Smooth muscle cell (in vitro differentiated cells): Measurements from ENCODE around the gene TFDP2. TPM values are rescaled to one million over a fixed set of nuclear protein-coding genes. Genes with fewer than 3 reads are reported as not detected.

Experiments
- DNase-seq: peaks from one replicate; lab custom pipeline; 2025; ENCODE audit not compliant: unreplicated experiment; lab: John Stamatoyannopoulos, UW
- H2AFZ ChIP-seq: fragments of 200-600 bp; sonication (generic); 2 replicates; pipeline ENCODE4 v1.6.0; 2016; ENCODE audit warnings: antibody characterized with exemption, low read depth, mild to moderate bottlenecking
- H3F3A ChIP-seq: fragments of 200-600 bp; sonication (generic); 2 replicates; pipeline ENCODE4 v1.6.0; 2017; ENCODE audit warnings: antibody characterized with exemption, low read depth
- H3K27ac ChIP-seq: fragments of 200-600 bp; sonication (generic); 2 replicates; pipeline ENCODE4 v1.5.1; 2016; ENCODE audit warnings: low read depth, mild to moderate bottlenecking
- H3K27me3 ChIP-seq: fragments of 200-600 bp; sonication (generic); 2 replicates; pipeline ENCODE4 v1.6.1; 2016; ENCODE audit warnings: low read depth, mild to moderate bottlenecking
- H3K36me3 ChIP-seq: fragments of 200-600 bp; sonication (generic); 2 replicates; pipeline ENCODE4 v1.5.1; 2016; ENCODE audit warnings: low read depth
- H3K4me1 ChIP-seq: fragments of 200-600 bp; sonication (generic); 2 replicates; pipeline ENCODE4 v1.5.1; 2016; ENCODE audit warnings: low read depth
- H3K4me2 ChIP-seq: fragments of 200-600 bp; sonication (generic); 2 replicates; pipeline ENCODE4 v1.6.0; 2016; ENCODE audit warnings: mild to moderate bottlenecking
- H3K4me3 ChIP-seq: fragments of 200-600 bp; sonication (generic); 2 replicates; pipeline ENCODE4 v1.5.1; 2016; ENCODE audit warnings: mild to moderate bottlenecking
- H3K79me2 ChIP-seq: fragments of 200-600 bp; sonication (generic); 2 replicates; pipeline ENCODE4 v1.6.0; 2016; ENCODE audit warnings: low read depth, mild to moderate bottlenecking
- H3K9ac ChIP-seq: fragments of 200-600 bp; sonication (generic); 2 replicates; pipeline ENCODE4 v1.6.0; 2016; ENCODE audit warnings: low read depth
- H3K9me3 ChIP-seq: fragments of 200-600 bp; sonication (generic); replicated peaks from 2 replicates; pipeline ENCODE4 v1.5.1; 2016; ENCODE audit warnings: low read depth
- H4K20me1 ChIP-seq: fragments of 200-600 bp; sonication (generic); 2 replicates; pipeline ENCODE4 v1.6.0; 2016; ENCODE audit warnings: low read depth
- WGBS: methylation state at CpG from one replicate; pipeline ENCODE4 v1.1.7; 2016; ENCODE audit warnings: low lambda C conversion rate; 5-methylcytosine and 5-hydroxymethylcytosine counted together
- polyA plus RNA-seq: library from polyadenylated mRNA; unstranded; fragments of >200 nt; fragmentation: Nextera tagmentation; extraction: Ambion mirVana; gene quantifications from 2 replicates; pipeline ENCODE4 v1.2.1, GENCODE V29; 2016
- total RNA-seq: library from RNA; depleted of rRNA; stranded (reverse); fragments of >200 nt; gene quantifications from 2 replicates; pipeline ENCODE4 v1.2.3, GENCODE V29; 2014
- TF ChIP-seq, protein P1 (sequence below): fragments of 200-600 bp; sonication (generic); IDR thresholded peaks from 2 replicates; pipeline ENCODE4 v1.5.1; 2017; ENCODE audit warnings: borderline replicate concordance, mild to moderate bottlenecking, antibody characterized with exemption; ENCODE audit not compliant: insufficient read depth, poor library complexity, severe bottlenecking

TFDP2 gene
- total and polyA plus RNA-seq, 2 experiments from 2014 or later = 39.9 to 54.3 TPM

DNA sequence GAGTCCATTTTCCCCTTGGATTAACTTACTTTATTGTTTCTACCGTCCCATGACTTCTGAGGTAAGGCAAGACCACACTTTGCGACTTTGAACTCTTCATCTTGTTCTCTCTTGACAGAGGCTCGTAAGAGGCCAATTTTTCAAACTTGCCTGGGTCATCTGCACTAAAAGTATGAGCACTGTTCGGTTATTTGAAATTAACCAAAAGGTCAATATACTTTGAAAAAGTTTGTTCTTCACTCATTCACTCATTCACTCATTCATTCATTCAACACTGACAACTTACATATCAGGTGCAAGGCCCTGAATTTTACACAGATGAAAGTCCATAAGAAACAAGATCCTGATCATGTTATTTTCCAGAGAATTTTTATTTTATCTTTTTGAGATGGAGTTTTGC is 215.0 kb downstream of the TFDP2 start:
- Histone ChIP-seq H2AFZ (no peak overlapping the region), H3K27ac (no peak overlapping the region), H3K36me3 (no peaks in the 10 kb centered on the region), H3K4me1 (no peaks in the 10 kb centered on the region), H4K20me1 (no peaks in the 10 kb centered on the region), H3K9me3 (no peaks in the 10 kb centered on the region), H3K4me3 (no peak overlapping the region), H3K79me2 (no peaks in the 10 kb centered on the region), H3K9ac (no peak overlapping the region), H3K4me2 (no peak overlapping the region), H3K27me3 (no peaks in the 10 kb centered on the region), H3F3A (no peaks in the 10 kb centered on the region)
- 87% methylated on average over 4 of the region's 4 CpGs for WGBS
- TF ChIP-seq, protein P1, sequence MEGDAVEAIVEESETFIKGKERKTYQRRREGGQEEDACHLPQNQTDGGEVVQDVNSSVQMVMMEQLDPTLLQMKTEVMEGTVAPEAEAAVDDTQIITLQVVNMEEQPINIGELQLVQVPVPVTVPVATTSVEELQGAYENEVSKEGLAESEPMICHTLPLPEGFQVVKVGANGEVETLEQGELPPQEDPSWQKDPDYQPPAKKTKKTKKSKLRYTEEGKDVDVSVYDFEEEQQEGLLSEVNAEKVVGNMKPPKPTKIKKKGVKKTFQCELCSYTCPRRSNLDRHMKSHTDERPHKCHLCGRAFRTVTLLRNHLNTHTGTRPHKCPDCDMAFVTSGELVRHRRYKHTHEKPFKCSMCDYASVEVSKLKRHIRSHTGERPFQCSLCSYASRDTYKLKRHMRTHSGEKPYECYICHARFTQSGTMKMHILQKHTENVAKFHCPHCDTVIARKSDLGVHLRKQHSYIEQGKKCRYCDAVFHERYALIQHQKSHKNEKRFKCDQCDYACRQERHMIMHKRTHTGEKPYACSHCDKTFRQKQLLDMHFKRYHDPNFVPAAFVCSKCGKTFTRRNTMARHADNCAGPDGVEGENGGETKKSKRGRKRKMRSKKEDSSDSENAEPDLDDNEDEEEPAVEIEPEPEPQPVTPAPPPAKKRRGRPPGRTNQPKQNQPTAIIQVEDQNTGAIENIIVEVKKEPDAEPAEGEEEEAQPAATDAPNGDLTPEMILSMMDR = no peak
- no peak for DNase-seq

DNA sequence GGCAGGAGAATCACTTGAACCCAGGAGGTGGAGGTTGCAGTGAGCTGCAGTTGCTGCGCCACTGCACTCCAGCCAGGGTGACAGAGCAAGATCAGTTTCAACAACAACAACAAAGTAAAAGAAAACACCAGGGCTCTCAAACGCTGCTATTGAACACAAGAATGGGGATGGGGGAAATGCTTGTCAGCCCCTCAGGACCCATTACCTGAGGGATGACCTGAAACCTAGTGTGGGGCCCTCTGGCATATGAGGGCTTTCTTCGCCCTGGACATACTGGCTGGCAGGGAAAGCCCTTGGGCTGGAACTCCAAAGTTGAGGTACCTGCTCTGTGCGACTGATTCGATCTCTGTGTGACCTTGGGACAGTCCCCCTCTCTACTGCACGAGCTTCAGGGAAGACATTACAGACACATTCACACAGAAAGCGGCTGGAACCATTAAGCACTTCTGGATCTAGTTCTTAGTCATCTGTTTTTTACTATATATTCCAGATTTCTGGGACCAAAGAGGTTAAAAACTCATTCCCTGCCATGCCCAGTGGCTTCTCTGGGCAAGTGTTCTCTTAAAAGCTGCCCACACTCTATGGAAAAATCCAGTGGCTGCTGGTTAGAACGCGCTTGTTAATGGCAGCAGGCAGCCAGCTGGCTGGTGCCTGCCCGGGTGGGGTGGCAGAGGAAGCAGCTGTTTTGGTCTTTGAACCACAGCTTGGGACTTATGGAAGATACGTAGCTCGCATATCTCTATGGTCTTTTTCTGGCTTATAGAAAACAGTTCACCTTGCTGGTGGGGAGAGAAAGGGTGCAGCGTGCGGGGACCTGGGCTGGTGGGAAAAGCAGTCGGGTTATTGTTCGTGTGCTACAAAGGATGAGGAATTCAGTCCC is 215.7 kb downstream of the TFDP2 start:
- no peaks in the 10 kb centered on the region for H3K79me2 ChIP-seq
- no peaks in the 10 kb centered on the region for H3K27me3 ChIP-seq
- no peaks in the 10 kb centered on the region for H3F3A ChIP-seq
- no peak overlapping the region for H2AFZ ChIP-seq
- DNase-seq = no peak
- WGBS = 89% methylated on average over 16 of the region's 16 CpGs
- H4K20me1 ChIP-seq = no peaks in the 10 kb centered on the region
- no peak overlapping the region for H3K9ac ChIP-seq
- no peak overlapping the region for H3K4me2 ChIP-seq
- H3K9me3 ChIP-seq = no peaks in the 10 kb centered on the region
- H3K4me3 ChIP-seq = no peak overlapping the region
- H3K27ac ChIP-seq = no peak overlapping the region
- no peaks in the 10 kb centered on the region for H3K36me3 ChIP-seq
- TF ChIP-seq, protein P1 = no peak
- no peaks in the 10 kb centered on the region for H3K4me1 ChIP-seq

DNA sequence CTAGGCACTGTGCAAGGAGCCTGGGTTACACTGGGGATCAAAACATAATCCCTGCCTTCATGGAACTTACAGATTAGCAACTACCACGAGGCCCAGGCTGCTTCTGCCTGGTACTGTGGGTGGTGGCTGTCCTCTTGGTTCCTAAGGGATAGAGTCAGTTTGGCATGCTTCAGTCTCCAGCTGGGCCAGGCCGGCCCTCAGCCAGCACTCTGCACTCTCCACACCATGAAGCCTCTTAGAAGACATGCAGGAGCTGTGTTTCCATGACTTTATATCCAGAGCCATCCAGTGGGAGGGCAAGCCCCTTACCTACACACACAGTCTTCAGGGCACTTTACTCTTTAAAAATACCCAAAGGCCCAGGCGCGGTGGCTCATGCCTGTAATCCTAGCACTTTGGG is 218.5 kb downstream of the TFDP2 start:
- DNase-seq = no peak
- Histone ChIP-seq H3K4me1 (no peaks in the 10 kb centered on the region), H4K20me1 (no peaks in the 10 kb centered on the region), H3K4me2 (no peak overlapping the region), H3K36me3 (no peaks in the 10 kb centered on the region), H3K4me3 (no peak overlapping the region), H3K27ac (no peak overlapping the region), H3K27me3 (no peaks in the 10 kb centered on the region), H3K9me3 (no peaks in the 10 kb centered on the region), H2AFZ (no peak overlapping the region), H3K9ac (no peak overlapping the region), H3K79me2 (no peaks in the 10 kb centered on the region), H3F3A (no peaks in the 10 kb centered on the region)
- WGBS = 91% methylated on average over 4 of the region's 4 CpGs
- TF ChIP-seq, protein P1 = no peak
